GM12872 (cell line): ENCODE results near the gene CNGA3.

Experiments
- TF ChIP-seq, protein P1 (sequence below): IDR thresholded peaks from 3 replicates; pipeline ENCODE4 v1.5.1; 2011; ENCODE audit warnings: low read depth, mild to moderate bottlenecking, low read length, moderate library complexity; ENCODE audit not compliant: insufficient read depth

The CNGA3 gene

DNA sequence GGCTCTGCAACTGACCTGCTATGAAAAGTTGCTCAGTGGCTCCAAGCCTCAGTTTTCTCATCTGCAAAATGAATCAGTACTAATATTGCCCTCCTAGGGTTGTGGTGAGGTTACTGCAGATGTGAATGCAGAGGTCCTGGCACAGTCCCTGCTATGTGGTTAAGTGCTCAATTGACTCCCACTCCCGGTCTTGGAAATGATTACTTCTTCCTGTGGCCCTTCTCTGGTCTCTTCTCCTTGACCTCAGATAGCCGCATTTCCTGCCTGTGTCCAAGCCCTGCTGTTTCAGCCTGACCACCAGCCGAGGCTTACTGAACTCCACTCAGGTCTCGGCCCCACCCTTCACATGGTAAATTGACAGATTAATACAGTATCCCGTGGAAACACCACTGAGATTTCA, 26.3 kb downstream of the CNGA3 start:
- TF ChIP-seq, protein P1, sequence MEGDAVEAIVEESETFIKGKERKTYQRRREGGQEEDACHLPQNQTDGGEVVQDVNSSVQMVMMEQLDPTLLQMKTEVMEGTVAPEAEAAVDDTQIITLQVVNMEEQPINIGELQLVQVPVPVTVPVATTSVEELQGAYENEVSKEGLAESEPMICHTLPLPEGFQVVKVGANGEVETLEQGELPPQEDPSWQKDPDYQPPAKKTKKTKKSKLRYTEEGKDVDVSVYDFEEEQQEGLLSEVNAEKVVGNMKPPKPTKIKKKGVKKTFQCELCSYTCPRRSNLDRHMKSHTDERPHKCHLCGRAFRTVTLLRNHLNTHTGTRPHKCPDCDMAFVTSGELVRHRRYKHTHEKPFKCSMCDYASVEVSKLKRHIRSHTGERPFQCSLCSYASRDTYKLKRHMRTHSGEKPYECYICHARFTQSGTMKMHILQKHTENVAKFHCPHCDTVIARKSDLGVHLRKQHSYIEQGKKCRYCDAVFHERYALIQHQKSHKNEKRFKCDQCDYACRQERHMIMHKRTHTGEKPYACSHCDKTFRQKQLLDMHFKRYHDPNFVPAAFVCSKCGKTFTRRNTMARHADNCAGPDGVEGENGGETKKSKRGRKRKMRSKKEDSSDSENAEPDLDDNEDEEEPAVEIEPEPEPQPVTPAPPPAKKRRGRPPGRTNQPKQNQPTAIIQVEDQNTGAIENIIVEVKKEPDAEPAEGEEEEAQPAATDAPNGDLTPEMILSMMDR = no peak

DNA sequence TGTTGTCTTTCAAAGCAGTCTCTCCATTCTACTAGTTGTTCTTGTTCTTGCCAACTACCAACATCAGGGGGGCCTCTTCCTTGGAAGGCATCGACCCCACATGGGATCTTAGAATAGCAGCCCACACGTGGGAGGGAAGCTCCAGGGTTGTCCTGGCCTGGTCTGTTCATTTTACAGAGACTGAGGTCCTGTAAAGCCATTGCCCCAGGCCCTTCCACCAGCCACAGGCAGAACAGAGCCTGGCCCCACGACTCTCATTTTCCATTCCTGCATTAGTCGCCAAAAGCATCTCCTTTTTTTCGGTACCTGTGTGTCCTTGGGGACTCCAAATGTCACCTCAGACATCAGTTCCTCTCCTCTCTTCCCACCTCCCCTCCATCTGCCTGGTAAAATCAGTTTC, 28.0 kb downstream of the CNGA3 start:
- TF ChIP-seq, protein P1 = no peak

- TF ChIP-seq, protein P1 = no peak
Measured at GRCh38 chr2:98374958-98375570, 28.8 kb downstream of the CNGA3 start.

DNA sequence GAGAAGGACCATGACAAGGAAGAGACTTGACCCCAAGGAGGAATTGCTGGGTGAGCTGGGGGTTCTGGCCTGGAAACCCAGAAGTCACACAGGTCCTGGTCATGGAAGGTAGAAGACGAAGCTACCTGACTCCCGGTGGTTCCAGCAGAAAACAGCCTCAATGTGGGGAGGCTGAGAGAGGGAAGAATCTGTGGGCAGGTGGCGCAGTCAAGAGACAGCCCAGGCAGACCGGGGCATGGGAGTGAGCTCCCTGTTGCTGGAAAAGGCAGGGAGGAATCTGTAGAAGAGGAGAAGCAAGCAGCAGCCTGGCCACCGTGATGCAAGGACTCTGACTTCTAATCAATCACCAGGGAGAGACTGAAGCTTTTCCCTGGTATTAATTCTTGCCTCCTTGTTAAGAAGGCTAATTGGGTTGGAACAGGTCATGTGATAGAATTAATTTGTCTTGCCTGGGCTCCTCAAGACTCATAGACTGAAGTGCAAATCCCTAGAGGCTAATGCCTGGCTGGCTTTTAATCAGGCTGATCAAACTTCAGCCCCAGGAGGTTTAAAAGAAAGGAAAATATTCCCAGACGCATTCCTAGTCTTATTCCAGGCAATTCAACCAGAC, 30.1 kb downstream of the CNGA3 start:
- TF ChIP-seq, protein P1 = no peak

DNA sequence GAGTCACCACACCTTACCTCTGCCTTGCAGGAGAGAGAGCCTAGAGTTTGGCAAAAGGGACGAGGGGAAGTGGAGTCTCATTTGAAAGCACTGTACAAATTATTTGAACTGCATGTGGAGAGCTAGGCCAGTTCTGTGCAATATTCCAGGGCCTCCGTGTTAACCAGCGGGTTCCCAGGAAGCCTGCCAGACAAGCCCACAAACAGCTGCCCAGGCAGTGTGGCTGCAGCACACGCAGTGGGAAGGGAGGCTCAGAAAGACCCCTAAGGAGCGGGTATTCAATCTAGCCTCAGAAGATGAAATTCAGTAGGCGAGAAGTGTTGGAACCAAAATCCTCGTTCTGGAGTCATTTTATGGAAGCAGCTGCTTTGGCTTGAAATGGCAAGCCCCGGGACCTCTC, 30.7 kb downstream of the CNGA3 start:
- TF ChIP-seq, protein P1 = no peak

GRCh38 chr2:98377544-98377943, 31.3 kb downstream of the CNGA3 start:
- TF ChIP-seq, protein P1 = no peak

- TF ChIP-seq, protein P1 = no peak
Measured at GRCh38 chr2:98378196-98378595, 31.9 kb downstream of the CNGA3 start.
